Heart left ventricle (tissue), 13 donors: ENCODE results near the gene TNFSF15.
"Not testable (repeated sequence)": the region's sequence is repeated elsewhere in the genome, so short reads cannot be mapped to it uniquely, and the experiment has no call there.

Experiments
- CTCF ChIP-seq, 12 donors: fragments of 200-600 bp; sonication (generic) in 4 of 12; IDR thresholded peaks; one replicate each; pipeline versions ENCODE4 v1.5.0 to v1.8.0; 2018 to 2022; ENCODE audit warnings: antibody characterized with exemption in 12 of 12, mild to moderate bottlenecking in 5 of 12
- POLR2A ChIP-seq, 2 donors: fragments of 450-650 bp; IDR thresholded peaks; one replicate each; pipeline ENCODE4 v1.6.1; 2017; ENCODE audit warnings: antibody characterized with exemption in 2 of 2, mild to moderate bottlenecking in 2 of 2, moderate library complexity in 2 of 2
- donor health status: ischemic (EF 13 %, LVEDD 7.1; RV severe dilation, severe dysfunction).
- donor health status: DM: no; HTN: yes; CAD: no.
- donor health status: DM: no; HTN: no; CAD: no.
- donor health status: ischemic (EF 25% LVEDD 6.9; RV normal size, moderate dysfunction).
- donor health status: ischemic (EF 25% LVEDD 5.7; RV mildly dilated, moderate dysfunction).
- donor health status: ischemic (EF 35%, LVEDD 5.7; RV mildly dilated, moderate dysfunction).
- donor health status: nonischemic (EF 11% LVEDD 7.7; RV severe dilation, severe dysfunction).
- donor health status: DM: yes; HTN: yes; CAD: no.
- donor health status: PGD.
- donor health status: ischemic (EF 29% LVEDD 5.4; RV normal size, mild dysfunction).
- donor health status: nonischemic (EF 23%, LVEDD 6.1; RV moderate dilation, normal function).

DNA sequence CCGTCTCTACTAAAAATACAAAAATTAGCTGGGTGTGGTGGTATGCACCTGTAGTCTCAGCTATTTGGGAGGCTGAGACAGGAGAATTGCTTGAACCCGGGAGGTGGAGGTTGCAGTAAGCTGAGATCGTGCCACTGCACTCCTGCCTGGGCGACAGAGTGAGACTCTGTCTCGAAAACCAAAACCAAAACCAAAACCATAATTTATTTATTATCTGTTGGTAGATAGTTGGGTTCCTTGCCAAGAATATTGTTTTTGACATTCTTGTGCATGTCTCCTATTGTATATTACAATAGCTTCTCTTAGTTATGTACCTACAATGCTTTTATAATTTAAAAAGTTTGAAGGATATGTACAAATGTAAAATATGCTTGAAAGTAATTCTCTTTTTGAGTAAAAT lies 70.7 kb downstream of the TNFSF15 start:
- TF ChIP-seq CTCF, POLR2A (IDR thresholded peaks at IDR 0.05): not testable (repeated sequence)
